Lower lobe of right lung (tissue), 2 donors: ENCODE data around the gene TEKT3. TPM values are rescaled to one million over a fixed set of nuclear protein-coding genes. Genes with fewer than 3 reads are reported as not detected.

Experiments
- ATAC-seq, 2 donors: fragments of 200-7000 bp; cut with Tn5 transposase; one replicate each; pipeline ENCODE4 v1.9.1; 2020 to 2022; ENCODE audit warnings: mild to moderate bottlenecking in 2 of 2, moderate library complexity in 2 of 2
- DNase-seq: peaks from one replicate; pipeline ENCODE4 v3.0.0-alpha.2; 2020
- H3K27ac ChIP-seq: fragments of 200-600 bp; one replicate; pipeline ENCODE4 v1.8.0; 2022
- H3K27me3 ChIP-seq: fragments of 200-600 bp; one replicate; pipeline ENCODE4 v1.8.0; 2022; ENCODE audit warnings: low read depth
- H3K36me3 ChIP-seq: fragments of 200-600 bp; one replicate; pipeline ENCODE4 v1.8.0; 2022; ENCODE audit warnings: mild to moderate bottlenecking
- H3K4me1 ChIP-seq: fragments of 200-600 bp; one replicate; pipeline ENCODE4 v1.8.0; 2022
- H3K4me3 ChIP-seq: fragments of 200-600 bp; one replicate; pipeline ENCODE4 v1.8.0; 2022; ENCODE audit warnings: mild to moderate bottlenecking
- H3K9me3 ChIP-seq: fragments of 200-600 bp; one replicate; pipeline ENCODE4 v1.8.0; 2022
- intact Hi-C: fragments of 100-400 bp; cut with DNase I; formaldehyde crosslinking; loops from one replicate; pipeline ENCODE4 v1.11.0; 2022
- total RNA-seq: library from RNA; stranded (reverse); fragmentation: NEBNext Ultra II Directional; extraction: Animal tissue kit (Norgen Biotek cat#: 25700); gene quantifications from one replicate; pipeline ENCODE4 v1.2.1, GENCODE V29; 2021
- TF ChIP-seq, protein P1 (sequence below): fragments of 200-600 bp; IDR thresholded peaks from one replicate; pipeline ENCODE4 v1.8.0; 2022; ENCODE audit warnings: antibody characterized with exemption, mild to moderate bottlenecking
- donor health status: DM: no; HTN: yes; CAD: no; lungs with severe emphysema.

TEKT3 gene
- total RNA-seq, 1 donor from 2014 or later = 2.2 TPM

GRCh38 chr17:15271741-15272140, 69.7 kb downstream of the TEKT3 start:
- Histone ChIP-seq H3K9me3 (no peaks in the 10 kb centered on the region), H3K27me3 (no peaks in the 10 kb centered on the region), H3K4me3 (no peak overlapping the region), H3K36me3 (no peaks in the 10 kb centered on the region), H3K4me1 (peaks cover 12% of the 10 kb centered on the region), H3K27ac (no peak overlapping the region)
- intact Hi-C loops = no loop called here
- no peak for DNase-seq
- ATAC-seq = no peak
- TF ChIP-seq, protein P1, sequence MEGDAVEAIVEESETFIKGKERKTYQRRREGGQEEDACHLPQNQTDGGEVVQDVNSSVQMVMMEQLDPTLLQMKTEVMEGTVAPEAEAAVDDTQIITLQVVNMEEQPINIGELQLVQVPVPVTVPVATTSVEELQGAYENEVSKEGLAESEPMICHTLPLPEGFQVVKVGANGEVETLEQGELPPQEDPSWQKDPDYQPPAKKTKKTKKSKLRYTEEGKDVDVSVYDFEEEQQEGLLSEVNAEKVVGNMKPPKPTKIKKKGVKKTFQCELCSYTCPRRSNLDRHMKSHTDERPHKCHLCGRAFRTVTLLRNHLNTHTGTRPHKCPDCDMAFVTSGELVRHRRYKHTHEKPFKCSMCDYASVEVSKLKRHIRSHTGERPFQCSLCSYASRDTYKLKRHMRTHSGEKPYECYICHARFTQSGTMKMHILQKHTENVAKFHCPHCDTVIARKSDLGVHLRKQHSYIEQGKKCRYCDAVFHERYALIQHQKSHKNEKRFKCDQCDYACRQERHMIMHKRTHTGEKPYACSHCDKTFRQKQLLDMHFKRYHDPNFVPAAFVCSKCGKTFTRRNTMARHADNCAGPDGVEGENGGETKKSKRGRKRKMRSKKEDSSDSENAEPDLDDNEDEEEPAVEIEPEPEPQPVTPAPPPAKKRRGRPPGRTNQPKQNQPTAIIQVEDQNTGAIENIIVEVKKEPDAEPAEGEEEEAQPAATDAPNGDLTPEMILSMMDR = no peak

- ATAC-seq = no peak
- Histone ChIP-seq H3K4me1 (peaks cover 12% of the 10 kb centered on the region), H3K27me3 (no peaks in the 10 kb centered on the region), H3K9me3 (no peaks in the 10 kb centered on the region), H3K4me3 (no peak overlapping the region), H3K27ac (no peak overlapping the region), H3K36me3 (no peaks in the 10 kb centered on the region)
- no peak for DNase-seq
- intact Hi-C loops = no loop called here
- TF ChIP-seq, protein P1 = no peak
Measured at GRCh38 chr17:15270628-15271381, 70.6 kb downstream of the TEKT3 start.

DNA sequence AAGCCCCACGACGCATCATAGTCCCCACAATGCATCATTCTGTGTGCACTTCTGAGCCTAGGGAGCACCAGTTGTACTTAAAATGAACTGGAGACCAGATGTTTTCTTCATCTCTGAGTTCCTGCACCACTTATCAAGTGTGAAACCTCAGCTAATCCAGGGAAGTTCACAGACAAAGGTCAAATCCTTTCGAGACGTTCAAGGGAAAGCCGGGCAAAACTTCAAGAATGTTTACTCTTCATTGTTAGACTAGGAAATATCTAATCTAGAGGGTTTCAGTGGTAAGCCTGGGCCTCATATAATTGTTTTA, 71.7 kb downstream of the TEKT3 start:
- intact Hi-C loops = no loop called here
- H3K36me3 ChIP-seq = no peaks in the 10 kb centered on the region

GRCh38 chr17:15269087-15269779, 72.2 kb downstream of the TEKT3 start:
- TF ChIP-seq, protein P1 = no peak
- no peak for ATAC-seq
- intact Hi-C loops = no loop called here
- Histone ChIP-seq H3K4me3 (no peak overlapping the region), H3K27me3 (no peaks in the 10 kb centered on the region), H3K9me3 (no peaks in the 10 kb centered on the region), H3K27ac (no peak overlapping the region), H3K4me1 (peaks cover 12% of the 10 kb centered on the region), H3K36me3 (no peaks in the 10 kb centered on the region)
- DNase-seq = no peak

More for the DNA sequence above, 71.7 kb downstream of the TEKT3 start:
- ATAC-seq = no peak
- Histone ChIP-seq H3K27ac (no peak overlapping the region), H3K4me1 (peaks cover 12% of the 10 kb centered on the region), H3K27me3 (no peaks in the 10 kb centered on the region), H3K9me3 (no peaks in the 10 kb centered on the region), H3K4me3 (no peak overlapping the region)
- TF ChIP-seq, protein P1 = no peak
- DNase-seq = no peak

- ATAC-seq (no peak), DNase-seq (no peak)
- Histone ChIP-seq H3K9me3 (no peaks in the 10 kb centered on the region), H3K36me3 (no peaks in the 10 kb centered on the region), H3K4me3 (no peak overlapping the region), H3K27me3 (peaks cover 4% of the 10 kb centered on the region), H3K4me1 (peaks cover 12% of the 10 kb centered on the region), H3K27ac (no peak overlapping the region)
- intact Hi-C loops = no loop called here
- TF ChIP-seq, protein P1 = no peak
Measured at GRCh38 chr17:15268461-15268860, 72.9 kb downstream of the TEKT3 start.
